Thoracic aorta (tissue), 2 donors: ENCODE results near the gene ENTPD1. TPM values are rescaled to one million over a fixed set of nuclear protein-coding genes. Genes with fewer than 3 reads are reported as not detected.

Experiments
- ATAC-seq: fragments of 150-250 bp; one replicate; pipeline ENCODE4 v1.8.0; 2017; ENCODE audit warnings: low read depth; ENCODE audit not compliant: insufficient number of reproducible peaks, low FRiP score
- DNase-seq: peaks from one replicate; pipeline ENCODE4 v3.0.0-alpha.2; 2020; ENCODE audit warnings: low spot score
- H3K27ac ChIP-seq, 2 donors: fragments of 200-600 bp; sonication (generic); 1 replicate in 1 of 2; 2 replicates in 1 of 2; pipeline ENCODE4 v1.5.1; 2016; ENCODE audit warnings: mild to moderate bottlenecking in 2 of 2, moderate library complexity in 2 of 2
- H3K27me3 ChIP-seq: fragments of 200-600 bp; sonication (generic); replicated peaks from 2 replicates; pipeline ENCODE4 v1.6.0; 2016; ENCODE audit warnings: mild to moderate bottlenecking; ENCODE audit not compliant: insufficient read depth
- H3K36me3 ChIP-seq: fragments of 200-600 bp; sonication (generic); one replicate; pipeline ENCODE4 v1.5.1; 2016
- H3K4me1 ChIP-seq, 2 donors: fragments of 200-600 bp; sonication (generic); 1 replicate in 1 of 2; 2 replicates in 1 of 2; pipeline versions ENCODE4 v1.5.1 to v1.6.0; 2016; ENCODE audit warnings: low read depth in 2 of 2, mild to moderate bottlenecking in 1 of 2; ENCODE audit not compliant: control insufficient read depth in 1 of 2
- H3K4me3 ChIP-seq: fragments of 200-600 bp; sonication (generic); 2 replicates; pipeline ENCODE4 v1.5.1; 2016; ENCODE audit warnings: mild to moderate bottlenecking
- H3K9me3 ChIP-seq: fragments of 200-600 bp; sonication (generic); 2 replicates; pipeline ENCODE4 v1.5.1; 2016
- total RNA-seq, 2 donors: library from RNA; depleted of rRNA; stranded (reverse); fragments of >200 nt; gene quantifications; one replicate each; pipeline versions ENCODE4 v1.1.0 to v1.2.3, GENCODE V29; 2016
- TF ChIP-seq, protein P1 (sequence below): fragments of 200-600 bp; sonication (generic); IDR thresholded peaks from one replicate; pipeline ENCODE4 v1.5.1; 2019; ENCODE audit warnings: antibody characterized with exemption

The ENTPD1 gene
- total RNA-seq, 2 donors from 2014 or later: 32.1 to 63.6 TPM

- TF ChIP-seq, protein P1, sequence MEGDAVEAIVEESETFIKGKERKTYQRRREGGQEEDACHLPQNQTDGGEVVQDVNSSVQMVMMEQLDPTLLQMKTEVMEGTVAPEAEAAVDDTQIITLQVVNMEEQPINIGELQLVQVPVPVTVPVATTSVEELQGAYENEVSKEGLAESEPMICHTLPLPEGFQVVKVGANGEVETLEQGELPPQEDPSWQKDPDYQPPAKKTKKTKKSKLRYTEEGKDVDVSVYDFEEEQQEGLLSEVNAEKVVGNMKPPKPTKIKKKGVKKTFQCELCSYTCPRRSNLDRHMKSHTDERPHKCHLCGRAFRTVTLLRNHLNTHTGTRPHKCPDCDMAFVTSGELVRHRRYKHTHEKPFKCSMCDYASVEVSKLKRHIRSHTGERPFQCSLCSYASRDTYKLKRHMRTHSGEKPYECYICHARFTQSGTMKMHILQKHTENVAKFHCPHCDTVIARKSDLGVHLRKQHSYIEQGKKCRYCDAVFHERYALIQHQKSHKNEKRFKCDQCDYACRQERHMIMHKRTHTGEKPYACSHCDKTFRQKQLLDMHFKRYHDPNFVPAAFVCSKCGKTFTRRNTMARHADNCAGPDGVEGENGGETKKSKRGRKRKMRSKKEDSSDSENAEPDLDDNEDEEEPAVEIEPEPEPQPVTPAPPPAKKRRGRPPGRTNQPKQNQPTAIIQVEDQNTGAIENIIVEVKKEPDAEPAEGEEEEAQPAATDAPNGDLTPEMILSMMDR: no peak
- no peaks in the 10 kb centered on the region for H3K36me3 ChIP-seq
- no peaks in the 10 kb centered on the region for H3K9me3 ChIP-seq
- no peak overlapping the region for H3K4me3 ChIP-seq
- ATAC-seq (no peak), DNase-seq (no peak)
- H3K4me1 ChIP-seq: peaks cover 0 to 30% of the 10 kb centered on the region in 2 donors
- H3K27ac ChIP-seq: no peak overlapping the region
- H3K27me3 ChIP-seq: no peaks in the 10 kb centered on the region
Measured at GRCh38 chr10:95810198-95810976, 54.4 kb downstream of the ENTPD1 start.

- peaks cover under 1 to 19% of the 10 kb centered on the region in 2 donors for H3K4me1 ChIP-seq
- no peaks in the 10 kb centered on the region for H3K36me3 ChIP-seq
- H3K27me3 ChIP-seq: no peaks in the 10 kb centered on the region
- DNase-seq (no peak), ATAC-seq (no peak)
- H3K27ac ChIP-seq: no peak overlapping the region
- TF ChIP-seq, protein P1: no peak
- H3K4me3 ChIP-seq: no peak overlapping the region
- no peaks in the 10 kb centered on the region for H3K9me3 ChIP-seq
Measured at GRCh38 chr10:95813054-95813685, 57.2 kb downstream of the ENTPD1 start.

GRCh38 chr10:95814011-95814727, 58.2 kb downstream of the ENTPD1 start:
- no peaks in the 10 kb centered on the region for H3K36me3 ChIP-seq
- no peak overlapping the region for H3K27ac ChIP-seq
- H3K4me3 ChIP-seq: no peak overlapping the region
- no peaks in the 10 kb centered on the region for H3K9me3 ChIP-seq
- no peak for DNase-seq
- no peaks in the 10 kb centered on the region for H3K27me3 ChIP-seq
- peaks cover 8 to 27% of the 10 kb centered on the region in 2 donors for H3K4me1 ChIP-seq
- TF ChIP-seq, protein P1: no peak
- ATAC-seq: no peak

DNA sequence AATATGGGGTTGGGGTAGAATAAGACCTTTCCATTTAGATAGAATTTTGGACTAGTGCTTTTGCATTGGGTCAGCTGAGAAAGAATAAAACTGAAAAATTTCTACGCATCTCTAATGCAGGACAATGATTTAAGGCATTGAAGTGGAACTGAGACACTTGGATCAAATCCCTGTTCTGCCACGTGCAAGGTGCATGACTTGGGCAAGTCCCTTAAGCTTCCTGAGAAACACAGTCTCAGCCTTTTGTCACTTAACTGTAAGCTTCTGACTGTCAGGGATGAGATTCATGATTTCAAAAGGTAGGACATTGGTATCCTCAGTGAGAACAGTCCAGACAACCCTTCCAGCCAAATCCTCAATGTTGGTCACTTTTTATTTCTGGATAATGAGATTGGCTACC, 59.2 kb downstream of the ENTPD1 start:
- no peak for ATAC-seq
- no peaks in the 10 kb centered on the region for H3K36me3 ChIP-seq
- no peak for DNase-seq
- no peaks in the 10 kb centered on the region for H3K9me3 ChIP-seq
- peaks cover 8 to 29% of the 10 kb centered on the region in 2 donors for H3K4me1 ChIP-seq
- no peak overlapping the region for H3K27ac ChIP-seq
- TF ChIP-seq, protein P1: no peak
- H3K4me3 ChIP-seq: no peak overlapping the region
- H3K27me3 ChIP-seq: no peaks in the 10 kb centered on the region

GRCh38 chr10:95815701-95816240, 59.8 kb downstream of the ENTPD1 start:
- DNase-seq (no peak), ATAC-seq (no peak)
- Histone ChIP-seq H3K9me3 (no peaks in the 10 kb centered on the region), H3K27me3 (no peaks in the 10 kb centered on the region), H3K36me3 (no peaks in the 10 kb centered on the region), H3K27ac (no peak overlapping the region), H3K4me1 (peaks cover 8 to 29% of the 10 kb centered on the region in 2 donors), H3K4me3 (no peak overlapping the region)
- TF ChIP-seq, protein P1: no peak
